GM12801 (cell line): ENCODE results near the gene PANX1.

Experiments used
- TF ChIP-seq, protein P1 (sequence below): IDR thresholded peaks from one replicate; pipeline ENCODE4 v1.5.1; 2011; ENCODE audit warnings: control low read depth; ENCODE audit not compliant: insufficient read length; ENCODE audit errors: extremely low read depth

The PANX1 gene

DNA sequence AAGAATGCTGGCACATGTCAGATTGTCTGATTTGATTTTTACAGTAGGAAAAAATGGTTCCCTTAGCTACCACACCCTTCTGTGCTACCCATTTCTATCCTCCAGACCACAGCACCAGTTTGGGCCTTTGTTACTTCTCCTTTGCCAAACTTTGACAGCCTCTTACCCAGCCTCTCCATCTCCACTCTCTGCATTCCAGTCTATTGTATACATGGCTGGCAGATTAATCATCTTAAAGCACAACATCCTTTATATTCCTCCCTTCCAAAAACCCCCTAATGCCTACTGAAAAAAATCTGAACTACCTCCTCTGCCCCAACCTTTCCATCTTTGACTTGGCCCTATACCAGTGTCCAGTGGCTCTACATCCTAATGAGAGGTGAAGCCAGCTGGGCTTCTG lies 10.8 kb upstream of the PANX1 start:
- TF ChIP-seq, protein P1, sequence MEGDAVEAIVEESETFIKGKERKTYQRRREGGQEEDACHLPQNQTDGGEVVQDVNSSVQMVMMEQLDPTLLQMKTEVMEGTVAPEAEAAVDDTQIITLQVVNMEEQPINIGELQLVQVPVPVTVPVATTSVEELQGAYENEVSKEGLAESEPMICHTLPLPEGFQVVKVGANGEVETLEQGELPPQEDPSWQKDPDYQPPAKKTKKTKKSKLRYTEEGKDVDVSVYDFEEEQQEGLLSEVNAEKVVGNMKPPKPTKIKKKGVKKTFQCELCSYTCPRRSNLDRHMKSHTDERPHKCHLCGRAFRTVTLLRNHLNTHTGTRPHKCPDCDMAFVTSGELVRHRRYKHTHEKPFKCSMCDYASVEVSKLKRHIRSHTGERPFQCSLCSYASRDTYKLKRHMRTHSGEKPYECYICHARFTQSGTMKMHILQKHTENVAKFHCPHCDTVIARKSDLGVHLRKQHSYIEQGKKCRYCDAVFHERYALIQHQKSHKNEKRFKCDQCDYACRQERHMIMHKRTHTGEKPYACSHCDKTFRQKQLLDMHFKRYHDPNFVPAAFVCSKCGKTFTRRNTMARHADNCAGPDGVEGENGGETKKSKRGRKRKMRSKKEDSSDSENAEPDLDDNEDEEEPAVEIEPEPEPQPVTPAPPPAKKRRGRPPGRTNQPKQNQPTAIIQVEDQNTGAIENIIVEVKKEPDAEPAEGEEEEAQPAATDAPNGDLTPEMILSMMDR: no peak

DNA sequence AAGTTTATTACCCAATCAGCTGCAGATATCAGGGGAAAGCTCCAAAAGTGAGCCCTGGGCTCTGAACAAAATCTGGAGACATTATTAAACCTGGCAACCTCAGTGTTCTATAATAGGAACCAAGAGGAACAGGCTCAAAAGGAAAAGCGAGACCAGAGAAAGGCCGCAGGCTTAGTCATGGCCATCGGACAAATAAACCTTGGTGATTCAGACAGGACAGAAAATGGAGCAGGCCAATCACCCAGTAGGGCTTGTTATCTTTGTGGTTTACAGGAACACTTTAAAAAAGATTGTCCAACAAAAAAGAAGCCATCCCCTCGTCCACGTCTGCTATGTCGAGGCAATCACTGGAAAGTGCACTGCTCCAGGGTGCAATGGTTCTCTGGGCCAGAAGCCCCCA lies 7.7 kb upstream of the PANX1 start:
- TF ChIP-seq, protein P1: no peak

DNA sequence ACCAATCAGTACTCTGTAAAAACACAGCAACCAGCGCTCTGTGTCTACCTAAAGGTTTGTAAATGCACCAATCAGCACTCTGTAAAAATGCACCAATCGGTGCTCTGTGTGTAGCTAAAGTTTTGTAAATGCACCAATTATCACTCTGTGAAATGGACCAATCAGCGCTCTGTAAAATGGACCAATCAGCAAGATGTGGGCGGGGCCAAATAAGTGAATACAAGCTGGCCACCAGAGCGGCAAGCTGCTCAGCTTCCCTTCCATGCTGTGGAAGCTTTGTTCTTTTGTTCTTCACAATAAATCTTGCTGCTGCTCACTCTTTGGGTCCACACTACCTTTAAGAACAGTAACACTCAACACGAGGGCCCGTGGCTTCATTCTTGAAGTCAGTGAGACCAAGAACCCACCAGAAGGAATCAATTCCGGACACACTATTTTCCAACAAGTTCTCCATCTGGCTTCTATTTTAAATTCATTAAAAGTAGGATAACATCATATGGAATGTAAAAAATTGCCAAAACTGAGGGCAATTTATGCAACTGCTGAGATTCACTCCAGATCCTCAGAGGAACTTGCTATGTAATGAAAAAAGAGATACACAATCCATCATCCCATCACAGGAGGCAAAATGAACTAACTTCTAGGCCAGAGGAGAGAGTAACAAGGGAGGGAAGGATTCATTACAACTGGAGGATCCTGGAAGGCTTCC lies 3.1 kb upstream of the PANX1 start:
- TF ChIP-seq, protein P1: no peak

- TF ChIP-seq, protein P1: no peak
Observed at GRCh38 chr11:94127638-94128037, 1.0 kb upstream of the PANX1 start.

- TF ChIP-seq, protein P1: no peak
Observed at GRCh38 chr11:94128291-94128745, 323 bp upstream of the PANX1 start.

DNA sequence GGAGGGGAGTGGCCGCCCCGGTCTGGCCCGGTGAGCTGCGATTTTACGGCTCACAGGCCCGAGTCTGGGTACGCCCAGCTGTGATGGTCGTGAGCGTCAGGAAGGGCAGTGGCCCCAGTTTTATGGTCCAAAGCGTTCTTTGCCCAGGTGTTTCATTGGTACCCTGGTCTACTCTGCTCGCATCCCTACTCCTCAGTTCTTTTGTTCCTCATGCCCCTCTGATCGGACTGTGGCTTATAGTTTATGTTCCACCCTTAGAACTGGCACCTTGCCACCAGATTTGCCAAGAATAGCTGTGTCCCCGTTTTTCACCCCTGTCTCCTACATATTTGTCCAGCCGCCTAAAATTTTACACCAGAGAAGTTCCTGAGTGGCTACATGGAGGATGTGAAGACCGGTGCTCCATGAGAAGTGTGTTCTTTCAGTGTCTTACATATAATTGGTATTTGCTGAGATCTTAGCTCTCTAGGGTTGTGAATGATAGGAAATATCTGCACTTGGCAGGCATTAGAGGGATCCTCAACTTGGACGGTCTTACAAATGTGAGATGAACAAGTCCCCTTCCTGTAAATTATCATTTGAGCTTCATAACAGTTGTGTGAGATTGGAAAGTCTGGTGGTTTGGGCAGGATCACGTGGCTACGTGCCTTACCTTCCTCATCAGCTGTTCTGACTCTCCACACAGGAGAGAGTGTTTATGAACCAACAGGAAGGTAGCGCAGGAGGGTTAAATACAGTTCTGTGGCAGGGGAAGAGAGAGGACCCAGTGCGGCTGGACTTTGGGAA lies 1.1 kb downstream of the PANX1 start:
- TF ChIP-seq, protein P1: no peak

- TF ChIP-seq, protein P1: no peak
Observed at GRCh38 chr11:94130298-94131046, 1.8 kb downstream of the PANX1 start.
